GM23338 (cell line): ENCODE results near the gene ULK3. TPM values are rescaled to one million over a fixed set of nuclear protein-coding genes. Genes with fewer than 3 reads are reported as not detected.

ENCODE experiments used
- ATAC-seq: fragments of 200-7000 bp; cut with Tn5 transposase; 3 replicates; pipeline ENCODE4 v1.9.1; 2020
- DNase-seq: peaks from one replicate; pipeline ENCODE4 v3.0.0-alpha.2; 2015; ENCODE audit warnings: low spot score
- H2AFZ ChIP-seq: fragments of 200-600 bp; sonication (generic); 2 replicates; pipeline ENCODE4 v1.8.0; 2016; ENCODE audit warnings: antibody characterized with exemption, mild to moderate bottlenecking, moderate library complexity
- H3F3A ChIP-seq: fragments of 200-600 bp; sonication (generic); replicated peaks from 2 replicates; pipeline ENCODE4 v1.8.0; 2017; ENCODE audit warnings: antibody characterized with exemption, mixed run types, low read depth
- H3K27ac ChIP-seq: fragments of 200-600 bp; sonication (generic); 2 replicates; pipeline ENCODE4 v1.6.1; 2016; ENCODE audit warnings: low read depth
- H3K27me3 ChIP-seq: fragments of 200-600 bp; sonication (generic); 2 replicates; pipeline ENCODE4 v1.8.0; 2016; ENCODE audit warnings: mild to moderate bottlenecking, mixed run types, moderate library complexity; ENCODE audit not compliant: insufficient read depth
- H3K36me3 ChIP-seq: fragments of 200-600 bp; sonication (generic); 2 replicates; pipeline ENCODE4 v1.8.0; 2016; ENCODE audit warnings: mild to moderate bottlenecking; ENCODE audit not compliant: insufficient read depth
- H3K4me1 ChIP-seq: fragments of 200-600 bp; sonication (generic); 2 replicates; pipeline ENCODE4 v1.8.0; 2016; ENCODE audit warnings: mild to moderate bottlenecking, moderate library complexity; ENCODE audit not compliant: insufficient read depth
- H3K4me2 ChIP-seq: fragments of 200-600 bp; sonication (generic); 2 replicates; pipeline ENCODE4 v1.7.1; 2017; ENCODE audit warnings: mixed run types
- H3K4me3 ChIP-seq: fragments of 200-600 bp; sonication (generic); 2 replicates; pipeline ENCODE4 v1.6.1; 2016; ENCODE audit warnings: mixed run types
- H3K79me2 ChIP-seq: fragments of 200-600 bp; sonication (generic); replicated peaks from 2 replicates; pipeline ENCODE4 v1.8.0; 2017; ENCODE audit warnings: mild to moderate bottlenecking; ENCODE audit not compliant: insufficient read depth
- H3K9me2 ChIP-seq: fragments of 200-600 bp; sonication (generic); 2 replicates; pipeline ENCODE4 v1.8.0; 2017; ENCODE audit not compliant: insufficient read depth
- H4K20me1 ChIP-seq: fragments of 200-600 bp; sonication (generic); replicated peaks from 2 replicates; pipeline ENCODE4 v1.8.0; 2017; ENCODE audit warnings: mild to moderate bottlenecking; ENCODE audit not compliant: insufficient read depth
- H3K27ac Mint-ChIP-seq: 2 replicates; pipeline ENCODE4 v1.8.0; 2020; ENCODE audit warnings: inconsistent platforms, mild to moderate bottlenecking, moderate library complexity, mixed read lengths
- H3K27me3 Mint-ChIP-seq: 3 replicates; pipeline ENCODE4 v1.8.0; 2022; ENCODE audit warnings: low read depth, mild to moderate bottlenecking, moderate library complexity, mixed read lengths, inconsistent platforms; ENCODE audit not compliant: insufficient read depth, poor library complexity
- H3K36me3 Mint-ChIP-seq: 3 replicates; pipeline ENCODE4 v1.8.0; 2021; ENCODE audit warnings: low read depth, mild to moderate bottlenecking, inconsistent platforms, moderate library complexity, mixed read lengths
- H3K4me1 Mint-ChIP-seq: 3 replicates; pipeline ENCODE4 v1.8.0; 2020; ENCODE audit warnings: mild to moderate bottlenecking, inconsistent platforms, mixed read lengths
- H3K4me3 Mint-ChIP-seq: 3 replicates; pipeline ENCODE4 v1.8.0; 2021; ENCODE audit warnings: moderate library complexity, mild to moderate bottlenecking, inconsistent platforms, mixed read lengths
- H3K9me3 Mint-ChIP-seq: 3 replicates; pipeline ENCODE4 v1.8.0; 2020; ENCODE audit warnings: moderate library complexity, mild to moderate bottlenecking, inconsistent platforms, mixed read lengths
- CREB1 ChIP-seq: fragments of 250-450 bp; sonication (Bioruptor Pico); IDR thresholded peaks from 2 replicates; pipeline ENCODE4 v1.5.0; 2020; ENCODE audit warnings: low read depth, mild to moderate bottlenecking, moderate library complexity
- CTCF ChIP-seq, 2 experiments: fragments of 200-600 bp in 1 of 2; sonication (generic) in 1 of 2; conservative IDR thresholded peaks; 2 replicates each; pipeline versions ENCODE4 v1.5.1 to v1.6.1; 2016 to 2017; ENCODE audit warnings: antibody characterized with exemption in 2 of 2, low read depth in 2 of 2, mild to moderate bottlenecking in 2 of 2, moderate library complexity in 1 of 2
- EZH2 ChIP-seq: fragments of 200-600 bp; sonication (generic); IDR thresholded peaks from one replicate; pipeline ENCODE4 v1.8.0; 2017; ENCODE audit warnings: antibody characterized with exemption, mild to moderate bottlenecking, low read depth; ENCODE audit not compliant: unreplicated experiment
- NANOG ChIP-seq: IDR thresholded peaks from 2 replicates; pipeline ENCODE4 v1.6.1; 2016; ENCODE audit warnings: antibody characterized with exemption, borderline replicate concordance
- POLR2AphosphoS5 ChIP-seq: IDR thresholded peaks from 2 replicates; pipeline ENCODE4 v1.6.1; 2016; ENCODE audit warnings: antibody characterized with exemption, low read depth
- REST ChIP-seq: IDR thresholded peaks from one replicate; pipeline ENCODE4 v1.6.1; 2018; ENCODE audit warnings: antibody characterized with exemption; ENCODE audit not compliant: unreplicated experiment
- STAT1 ChIP-seq: IDR thresholded peaks from one replicate; pipeline ENCODE4 v1.6.1; 2016; ENCODE audit warnings: antibody characterized with exemption; ENCODE audit not compliant: unreplicated experiment
- ZNF114 ChIP-seq: fragments of 250-450 bp; sonication (Bioruptor Pico); IDR thresholded peaks from 2 replicates; pipeline ENCODE4 v1.5.0; 2020; ENCODE audit warnings: mild to moderate bottlenecking, moderate library complexity
- ZNF331 ChIP-seq: fragments of 250-450 bp; sonication (Bioruptor Pico); IDR thresholded peaks from 2 replicates; pipeline ENCODE4 v1.5.0; 2020; ENCODE audit warnings: low read depth, mild to moderate bottlenecking, moderate library complexity
- ZNF462 ChIP-seq: fragments of 250-450 bp; sonication (Bioruptor Pico); IDR thresholded peaks from 2 replicates; pipeline ENCODE4 v1.5.0; 2020; ENCODE audit warnings: mild to moderate bottlenecking, moderate library complexity
- polyA plus RNA-seq: library from polyadenylated mRNA; unstranded; fragments of >200 nt; fragmentation: Nextera tagmentation; extraction: Ambion mirVana; gene quantifications from 2 replicates; pipeline ENCODE4 v1.2.1, GENCODE V29; 2016
- total RNA-seq: library from RNA; depleted of rRNA; stranded (reverse); fragments of >200 nt; shearing (Covaris generic); gene quantifications from 2 replicates; pipeline ENCODE4 v1.2.3, GENCODE V29; 2014

ULK3 gene
- total and polyA plus RNA-seq, 2 experiments from 2014 or later, result 20.3 to 35.4 TPM

GRCh38 chr15:74890665-74890960, 47.7 kb upstream of the ULK3 start:
- no peaks in the 10 kb centered on the region for H3K79me2 ChIP-seq
- TF ChIP-seq EZH2, result no peak
- TF ChIP-seq NANOG, result no peak
- TF ChIP-seq CTCF (conservative IDR thresholded peaks at IDR 0.05; ENCODE audit: low read depth in 2 of 2), result no peak
- TF ChIP-seq ZNF462 (CRISPR knock-in tag), result no peak
- TF ChIP-seq POLR2AphosphoS5, result no peak
- no peak for TF ChIP-seq STAT1
- no peak for TF ChIP-seq REST
- TF ChIP-seq ZNF331, result no peak
- TF ChIP-seq ZNF114 (CRISPR knock-in tag), result no peak
- no peak for TF ChIP-seq CREB1 (CRISPR knock-in tag)
- no peaks in the 10 kb centered on the region for H3K36me3 ChIP-seq
- ATAC-seq, result no peak
- peak overlapping the region; percentile 90 for H3K4me2 ChIP-seq
- H3K9me2 ChIP-seq, result no peaks in the 10 kb centered on the region
- H4K20me1 ChIP-seq, result no peaks in the 10 kb centered on the region
- H2AFZ ChIP-seq, result peak overlapping the region; percentile 100
- no peak for DNase-seq
- H3F3A ChIP-seq, result no peaks in the 10 kb centered on the region
- peaks cover 6% of the 10 kb centered on the region; the same call in 1 of the 3 replicates for H3K4me1 Mint-ChIP-seq
- H3K27ac ChIP-seq, result no peak overlapping the region
- H3K27me3 Mint-ChIP-seq, result peaks cover 6% of the 10 kb centered on the region
- no peaks in the 10 kb centered on the region for H3K9me3 Mint-ChIP-seq
- no peaks in the 10 kb centered on the region for H3K27me3 ChIP-seq
- H3K36me3 Mint-ChIP-seq, result peaks cover 22% of the 10 kb centered on the region
- peak overlapping the region; percentile 88; the same call in 1 of the 2 replicates for H3K27ac Mint-ChIP-seq
- peaks cover 6% of the 10 kb centered on the region for H3K4me1 ChIP-seq
- H3K4me3 Mint-ChIP-seq, result peak overlapping the region; percentile 80
- peak overlapping the region; percentile 86 for H3K4me3 ChIP-seq
